Cardiac muscle cell (in vitro differentiated cells and primary cell): ENCODE results near the gene ASIC1. TPM values are rescaled to one million over a fixed set of nuclear protein-coding genes. Genes with fewer than 3 reads are reported as not detected.

ENCODE experiments used
- DNase-seq, 2 donors: peaks; one replicate each; pipeline versions ENCODE4 v3.0.0 to v3.0.0-alpha.2; 2010 to 2017; ENCODE audit warnings: low read depth in 1 of 2, low spot score in 1 of 2
- H3K27ac ChIP-seq: fragments of 200-600 bp; sonication (generic); 2 replicates; pipeline ENCODE4 v1.5.1; 2016
- H3K27me3 ChIP-seq: fragments of 200-600 bp; sonication (generic); 2 replicates; pipeline ENCODE4 v1.6.0; 2016; ENCODE audit warnings: control low read depth
- H3K36me3 ChIP-seq: fragments of 200-600 bp; sonication (generic); 2 replicates; pipeline ENCODE4 v1.5.1; 2016; ENCODE audit warnings: control low read depth
- H3K4me1 ChIP-seq: fragments of 200-600 bp; sonication (generic); 2 replicates; pipeline ENCODE4 v1.8.1; 2017; ENCODE audit warnings: low read depth, mild to moderate bottlenecking, mixed run types
- H3K4me3 ChIP-seq: fragments of 200-600 bp; sonication (generic); 2 replicates; pipeline ENCODE4 v1.5.1; 2016; ENCODE audit warnings: mild to moderate bottlenecking
- H3K9me3 ChIP-seq: fragments of 200-600 bp; sonication (generic); 2 replicates; pipeline ENCODE4 v1.5.1; 2017; ENCODE audit warnings: low read depth, mild to moderate bottlenecking, control low read depth
- polyA plus RNA-seq: library from polyadenylated mRNA; unstranded; fragments of >200 nt; fragmentation: Nextera tagmentation; extraction: Ambion mirVana; gene quantifications from 2 replicates; pipeline ENCODE4 v1.2.1, GENCODE V29; 2016
- total RNA-seq: library from RNA; depleted of rRNA; stranded (reverse); fragments of >200 nt; gene quantifications from 2 replicates; pipeline ENCODE4 v1.2.3, GENCODE V29; 2016
- TF ChIP-seq, protein P1 (sequence below): IDR thresholded peaks from 2 replicates; pipeline ENCODE4 v1.5.1; 2012; ENCODE audit warnings: low read depth, mild to moderate bottlenecking, low read length

ASIC1 gene
- total and polyA plus RNA-seq, 2 experiments from 2014 or later, result 4.6 to 7.0 TPM

DNA sequence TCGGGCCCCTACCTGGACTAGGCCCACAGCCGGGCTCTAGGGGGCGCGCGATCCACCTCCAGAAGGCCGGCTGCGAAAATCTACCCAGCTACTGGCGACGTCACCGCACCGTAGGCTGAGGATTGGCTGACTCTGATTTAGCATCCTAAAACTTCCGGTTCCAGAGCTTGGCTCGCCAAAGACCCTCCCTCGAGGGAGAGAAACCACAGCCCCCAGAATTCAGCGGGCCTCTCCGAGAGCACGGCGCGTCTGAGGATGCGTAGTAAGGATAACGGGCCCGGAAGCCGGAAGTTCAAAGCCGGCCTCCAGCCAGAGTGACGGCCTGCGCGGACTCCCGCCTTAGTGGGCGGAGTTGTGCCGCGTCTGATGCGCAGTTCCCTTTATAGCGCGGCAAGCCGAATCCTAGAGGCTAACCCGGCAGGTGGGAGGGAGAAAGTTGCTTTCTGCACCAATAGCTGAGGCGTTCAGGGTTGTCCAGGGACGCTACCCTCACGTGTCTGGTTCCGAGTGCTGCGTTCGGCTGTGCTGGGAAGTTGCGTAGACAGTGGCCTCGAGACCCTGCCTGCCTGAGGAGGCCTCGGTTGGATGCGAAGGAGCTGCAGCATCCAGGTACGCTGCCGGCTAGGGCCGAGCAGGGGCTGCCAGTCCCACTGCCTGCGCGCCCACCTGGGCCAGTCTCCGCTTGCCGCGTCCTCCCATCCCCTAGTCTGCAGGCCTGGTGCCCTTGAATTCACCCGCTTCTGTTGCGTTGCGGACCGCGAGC is 54.5 kb downstream of the ASIC1 start, which contains the start of gene COX14:
COX14 (plus strand) TSS at position 544 of the 763 bp plus-strand sequence. CDS start 7,808 bp downstream, outside the sequence.
- H3K4me3 ChIP-seq, result peak within 1 kb of the TSS; percentile 78
- H3K36me3 ChIP-seq, result no peaks in the 10 kb centered on the region
- DNase-seq, result peak; percentile 100
- H3K4me1 ChIP-seq, result peaks cover 34% of the 10 kb centered on the region
- peak within 1 kb of the TSS; percentile 97 for H3K27ac ChIP-seq
- no peaks in the 10 kb centered on the region for H3K9me3 ChIP-seq
- H3K27me3 ChIP-seq, result no peaks in the 10 kb centered on the region
- TF ChIP-seq, protein P1, sequence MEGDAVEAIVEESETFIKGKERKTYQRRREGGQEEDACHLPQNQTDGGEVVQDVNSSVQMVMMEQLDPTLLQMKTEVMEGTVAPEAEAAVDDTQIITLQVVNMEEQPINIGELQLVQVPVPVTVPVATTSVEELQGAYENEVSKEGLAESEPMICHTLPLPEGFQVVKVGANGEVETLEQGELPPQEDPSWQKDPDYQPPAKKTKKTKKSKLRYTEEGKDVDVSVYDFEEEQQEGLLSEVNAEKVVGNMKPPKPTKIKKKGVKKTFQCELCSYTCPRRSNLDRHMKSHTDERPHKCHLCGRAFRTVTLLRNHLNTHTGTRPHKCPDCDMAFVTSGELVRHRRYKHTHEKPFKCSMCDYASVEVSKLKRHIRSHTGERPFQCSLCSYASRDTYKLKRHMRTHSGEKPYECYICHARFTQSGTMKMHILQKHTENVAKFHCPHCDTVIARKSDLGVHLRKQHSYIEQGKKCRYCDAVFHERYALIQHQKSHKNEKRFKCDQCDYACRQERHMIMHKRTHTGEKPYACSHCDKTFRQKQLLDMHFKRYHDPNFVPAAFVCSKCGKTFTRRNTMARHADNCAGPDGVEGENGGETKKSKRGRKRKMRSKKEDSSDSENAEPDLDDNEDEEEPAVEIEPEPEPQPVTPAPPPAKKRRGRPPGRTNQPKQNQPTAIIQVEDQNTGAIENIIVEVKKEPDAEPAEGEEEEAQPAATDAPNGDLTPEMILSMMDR, result peak; percentile 98

DNA sequence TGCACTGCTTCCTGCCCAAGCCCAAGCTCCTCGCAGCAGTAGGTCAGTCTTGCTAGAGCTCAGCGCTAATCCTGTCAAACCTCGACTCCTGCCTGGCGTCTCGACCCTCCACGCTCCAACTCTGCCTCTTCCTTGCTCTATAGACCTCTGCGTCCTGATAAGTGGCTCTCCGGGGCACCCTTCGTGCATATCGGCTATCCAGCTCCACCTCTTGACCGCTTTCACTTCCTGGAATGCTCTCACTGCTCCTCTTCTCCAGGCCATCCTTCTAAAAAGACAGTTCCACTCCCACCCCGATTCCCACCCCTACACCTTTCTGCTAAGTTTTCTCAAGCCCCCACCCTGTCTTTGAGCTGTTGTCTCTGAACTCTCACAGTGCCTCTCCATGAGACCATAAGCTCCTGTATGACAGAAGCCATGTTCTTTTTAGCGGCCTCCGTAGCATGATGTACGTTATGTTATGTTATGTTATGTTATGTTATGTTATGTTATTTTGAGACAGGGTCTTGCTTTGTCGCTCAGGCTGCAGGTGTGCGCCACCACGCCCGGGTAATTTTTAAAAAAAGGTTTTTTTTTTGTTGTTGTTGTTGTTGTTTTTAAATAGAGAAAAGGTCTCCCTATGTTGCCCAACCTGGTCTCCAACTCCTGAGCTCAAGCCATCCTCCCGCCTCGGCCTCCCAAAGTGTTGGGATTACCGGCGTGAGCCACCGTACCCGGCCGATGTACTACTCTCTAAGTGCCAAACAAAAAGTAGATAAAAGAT is 55.2 kb downstream of the ASIC1 start:
- Histone ChIP-seq H3K36me3 (no peaks in the 10 kb centered on the region), H3K4me3 (peak overlapping the region; percentile 78), H3K9me3 (no peaks in the 10 kb centered on the region), H3K4me1 (peaks cover 40% of the 10 kb centered on the region), H3K27me3 (no peaks in the 10 kb centered on the region), H3K27ac (peak overlapping the region; percentile 93)
- peak in 1 of 2 donors; percentile 69 for DNase-seq
- TF ChIP-seq, protein P1, result no peak

DNA sequence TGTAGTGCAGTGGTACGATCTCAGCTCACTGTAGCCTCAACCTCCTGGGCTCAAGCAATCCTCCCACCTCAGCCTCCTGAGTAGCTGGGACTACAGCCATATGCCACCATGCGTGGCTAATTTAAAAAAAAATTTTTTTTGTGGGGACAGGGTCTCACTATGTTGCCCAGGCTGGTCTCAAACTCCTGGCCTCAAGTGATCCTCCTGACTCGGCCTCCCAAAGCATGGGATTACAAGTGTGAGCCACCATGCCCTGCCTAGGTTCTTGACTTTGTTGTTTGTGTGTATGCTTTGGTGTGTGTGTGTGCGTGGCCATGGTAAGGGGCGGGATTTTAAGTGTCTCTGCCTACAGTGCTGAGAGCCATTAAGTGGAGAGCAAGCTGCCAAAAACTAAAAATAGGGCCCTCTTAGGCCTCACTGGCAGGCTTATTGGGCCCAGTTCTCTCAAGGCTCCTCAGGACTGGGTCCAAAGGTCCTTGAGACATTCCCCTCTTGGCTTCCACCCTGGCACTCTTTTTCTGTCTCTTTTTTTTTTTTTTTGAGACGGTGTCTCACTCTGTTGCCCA is 59.7 kb downstream of the ASIC1 start:
- no peaks in the 10 kb centered on the region for H3K27me3 ChIP-seq
- H3K9me3 ChIP-seq, result no peaks in the 10 kb centered on the region
- no peaks in the 10 kb centered on the region for H3K36me3 ChIP-seq
- TF ChIP-seq, protein P1, result no peak
- H3K4me1 ChIP-seq, result peaks cover 13% of the 10 kb centered on the region
- peak in 1 of 2 donors; percentile 50 for DNase-seq
- peak overlapping the region; percentile 13 for H3K27ac ChIP-seq
- no peak overlapping the region for H3K4me3 ChIP-seq

DNA sequence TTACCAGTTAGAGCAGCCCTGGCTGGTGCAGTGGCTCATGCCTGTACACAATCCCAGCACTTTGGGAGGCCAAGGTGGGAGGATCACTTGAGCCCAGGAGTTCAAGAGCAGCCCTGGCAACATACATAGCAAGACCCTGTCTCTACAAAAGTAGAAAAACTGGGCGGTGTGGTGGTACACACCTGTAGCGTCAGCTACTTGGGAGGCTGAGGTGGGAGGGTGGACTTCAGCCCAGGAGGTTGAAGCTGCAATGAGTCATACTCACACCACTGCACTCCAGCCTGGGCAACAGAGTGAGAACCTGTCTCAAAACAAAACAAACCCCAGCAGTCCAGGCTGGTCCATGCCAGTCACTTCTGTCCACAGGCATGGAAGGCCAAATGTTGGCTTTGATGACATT is 62.0 kb downstream of the ASIC1 start:
- Histone ChIP-seq H3K27me3 (no peaks in the 10 kb centered on the region), H3K4me1 (peaks cover 9% of the 10 kb centered on the region), H3K9me3 (no peaks in the 10 kb centered on the region), H3K4me3 (no peak overlapping the region), H3K27ac (no peak overlapping the region), H3K36me3 (no peaks in the 10 kb centered on the region)
- TF ChIP-seq, protein P1, result no peak
- no peak for DNase-seq

DNA sequence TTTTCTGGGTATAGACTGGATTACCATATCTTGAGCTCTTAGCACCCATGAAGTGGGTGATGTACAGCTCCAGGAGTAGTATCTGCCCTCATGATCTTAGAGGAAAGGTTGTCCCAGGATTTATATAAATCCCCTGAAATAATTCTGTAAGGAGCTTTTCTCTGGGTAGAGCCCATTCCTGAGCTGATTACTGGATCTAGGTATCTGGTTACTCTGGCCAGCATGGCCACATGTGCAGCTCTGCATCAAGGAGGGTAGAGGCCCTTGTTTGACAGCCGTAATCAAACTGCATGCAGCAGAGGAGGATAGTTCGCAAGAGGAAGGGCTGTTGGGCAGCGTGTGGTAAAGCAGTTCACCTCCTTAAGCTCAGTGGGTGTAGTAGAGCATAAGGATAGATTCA is 63.1 kb downstream of the ASIC1 start:
- H3K4me3 ChIP-seq, result no peak overlapping the region

More for the DNA sequence above, 63.1 kb downstream of the ASIC1 start:
- Histone ChIP-seq H3K9me3 (no peaks in the 10 kb centered on the region), H3K27ac (peak overlapping the region; percentile 43), H3K4me1 (peaks cover 9% of the 10 kb centered on the region), H3K27me3 (no peaks in the 10 kb centered on the region), H3K36me3 (no peaks in the 10 kb centered on the region)
- DNase-seq, result no peak
- TF ChIP-seq, protein P1, result no peak
